ENCODE measurements around the gene CFTR.

DNA sequence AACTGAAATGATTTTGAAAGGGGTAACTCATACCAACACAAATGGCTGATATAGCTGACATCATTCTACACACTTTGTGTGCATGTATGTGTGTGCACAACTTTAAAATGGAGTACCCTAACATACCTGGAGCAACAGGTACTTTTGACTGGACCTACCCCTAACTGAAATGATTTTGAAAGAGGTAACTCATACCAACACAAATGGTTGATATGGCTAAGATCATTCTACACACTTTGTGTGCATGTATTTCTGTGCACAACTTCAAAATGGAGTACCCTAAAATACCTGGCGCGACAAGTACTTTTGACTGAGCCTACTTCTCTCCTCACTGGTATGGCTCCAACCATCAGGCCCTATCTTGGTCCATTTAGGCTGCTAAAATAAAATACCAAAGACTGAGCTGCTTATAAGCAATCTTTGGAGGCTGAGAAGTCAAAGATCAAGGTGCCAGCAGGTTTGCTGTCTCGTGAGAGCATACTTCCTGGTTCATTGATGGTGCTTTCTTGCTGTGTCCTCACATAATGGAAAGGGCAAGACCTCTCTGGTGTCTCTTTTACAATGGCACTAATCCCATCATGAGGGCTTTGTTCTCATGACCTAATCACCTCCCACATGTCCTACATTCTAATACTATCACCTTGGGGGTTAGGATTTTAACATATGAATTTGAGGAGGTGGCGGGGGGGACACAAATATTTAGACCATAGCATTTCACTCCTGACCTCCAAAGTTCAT, 173.3 kb downstream of the CFTR start:
- no peak for TF ChIP-seq EZH2phosphoT487 (IDR thresholded peaks at IDR 0.05; ENCODE audit: low read depth)
- TF ChIP-seq, protein P1, sequence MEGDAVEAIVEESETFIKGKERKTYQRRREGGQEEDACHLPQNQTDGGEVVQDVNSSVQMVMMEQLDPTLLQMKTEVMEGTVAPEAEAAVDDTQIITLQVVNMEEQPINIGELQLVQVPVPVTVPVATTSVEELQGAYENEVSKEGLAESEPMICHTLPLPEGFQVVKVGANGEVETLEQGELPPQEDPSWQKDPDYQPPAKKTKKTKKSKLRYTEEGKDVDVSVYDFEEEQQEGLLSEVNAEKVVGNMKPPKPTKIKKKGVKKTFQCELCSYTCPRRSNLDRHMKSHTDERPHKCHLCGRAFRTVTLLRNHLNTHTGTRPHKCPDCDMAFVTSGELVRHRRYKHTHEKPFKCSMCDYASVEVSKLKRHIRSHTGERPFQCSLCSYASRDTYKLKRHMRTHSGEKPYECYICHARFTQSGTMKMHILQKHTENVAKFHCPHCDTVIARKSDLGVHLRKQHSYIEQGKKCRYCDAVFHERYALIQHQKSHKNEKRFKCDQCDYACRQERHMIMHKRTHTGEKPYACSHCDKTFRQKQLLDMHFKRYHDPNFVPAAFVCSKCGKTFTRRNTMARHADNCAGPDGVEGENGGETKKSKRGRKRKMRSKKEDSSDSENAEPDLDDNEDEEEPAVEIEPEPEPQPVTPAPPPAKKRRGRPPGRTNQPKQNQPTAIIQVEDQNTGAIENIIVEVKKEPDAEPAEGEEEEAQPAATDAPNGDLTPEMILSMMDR (IDR thresholded peaks at IDR 0.05; ENCODE audit: low read depth, low read length), result no peak

Measured in OCI-LY3 (cell line).